Pancreas (tissue), 10 donors: Measurements from ENCODE around the gene SEPTIN8. TPM values are rescaled to one million over a fixed set of nuclear protein-coding genes. Genes with fewer than 3 reads are reported as not detected.

Experiments used
- ATAC-seq, 4 donors: fragments of 200-7000 bp; cut with Tn5 transposase; one replicate each; pipeline versions ENCODE4 v1.8.0 to v1.9.1; 2020; ENCODE audit warnings: mild to moderate bottlenecking in 4 of 4, moderate library complexity in 4 of 4
- DNase-seq, 6 donors: peaks; one replicate each; pipeline ENCODE4 v3.0.0-alpha.2; 2020
- FAIRE-seq: peaks from 2 replicates; lab custom pipeline; 2012; peaks lifted over from hg19 to GRCh38; lab: Jason Lieb, UNC
- H3K27ac ChIP-seq, 4 donors: fragments of 200-600 bp; sonication (generic); 1 replicate in 3 of 4; 2 replicates in 1 of 4; pipeline versions ENCODE4 v1.5.0 to v1.8.0; 2020
- H3K27me3 ChIP-seq, 4 donors: fragments of 200-600 bp; one replicate each; pipeline ENCODE4 v1.8.0; 2021
- H3K36me3 ChIP-seq, 3 donors: fragments of 200-600 bp; sonication (generic) in 1 of 3; one replicate each; pipeline versions ENCODE4 v1.5.0 to v1.8.0; 2020 to 2021
- H3K4me1 ChIP-seq, 3 donors: fragments of 200-600 bp; one replicate each; pipeline ENCODE4 v1.8.0; 2021
- H3K4me3 ChIP-seq, 4 donors: fragments of 200-600 bp; sonication (generic) in 2 of 4; one replicate each; pipeline versions ENCODE4 v1.5.0 to v1.8.0; 2020 to 2021
- H3K9me3 ChIP-seq, 4 donors: fragments of 200-600 bp; one replicate each; pipeline ENCODE4 v1.8.0; 2021
- WGBS, 2 donors: extraction: QIAGEN DNeasy Blood & Tissue Kit; methylation state at CpG; one replicate each; pipeline ENCODE4 v1.1.7; 2013; 5-methylcytosine and 5-hydroxymethylcytosine counted together
- intact Hi-C, 3 donors: fragments of 100-400 bp; cut with DNase I; formaldehyde crosslinking; loops; one replicate each; pipeline versions ENCODE4 v1.11.1 to v1.14.2; 2022
- polyA plus RNA-seq, 2 donors: library from polyadenylated mRNA; stranded (reverse); fragments of 200-250 nt; gene quantifications; one replicate each; pipeline ENCODE4 v1.2.3, GENCODE V29; 2013
- total RNA-seq, 6 donors: library from RNA; stranded (reverse); fragmentation: NEBNext Ultra II Directional in 4 of 6; extraction: Animal tissue kit (Norgen Biotek cat#: 25700) in 4 of 6; gene quantifications; one replicate each; pipeline versions ENCODE4 v1.2.1 to v1.2.4, GENCODE V29; 2021 to 2023
- TF ChIP-seq, protein P1 (sequence below), 4 donors: fragments of 200-600 bp; sonication (generic) in 3 of 4; IDR thresholded peaks; one replicate each; pipeline versions ENCODE4 v1.5.0 to v1.8.0; 2021; ENCODE audit warnings: antibody characterized with exemption in 4 of 4
- donor health status: healthy with polysubstance abuse.
- donor health status: DM: no; HTN: no; CAD: no; lungs with moderate emphysema.
- donor health status: DM: no; HTN: no; CAD: no.
- donor health status: control.
- donor health status: control.
- donor health status: Bipolar disorder and iron deficiency.
- donor health status: DM: yes; HTN: yes; CAD: no.
- donor health status: DM: no; HTN: no; CAD: no.
- donor health status: DM: no; HTN: no; CAD: no.
- donor health status: DM: yes; HTN: yes; CAD: no.

SEPTIN8 gene
- total and polyA plus RNA-seq, 8 donors, result 13.1 to 32.8 (median 18.3) TPM

DNA sequence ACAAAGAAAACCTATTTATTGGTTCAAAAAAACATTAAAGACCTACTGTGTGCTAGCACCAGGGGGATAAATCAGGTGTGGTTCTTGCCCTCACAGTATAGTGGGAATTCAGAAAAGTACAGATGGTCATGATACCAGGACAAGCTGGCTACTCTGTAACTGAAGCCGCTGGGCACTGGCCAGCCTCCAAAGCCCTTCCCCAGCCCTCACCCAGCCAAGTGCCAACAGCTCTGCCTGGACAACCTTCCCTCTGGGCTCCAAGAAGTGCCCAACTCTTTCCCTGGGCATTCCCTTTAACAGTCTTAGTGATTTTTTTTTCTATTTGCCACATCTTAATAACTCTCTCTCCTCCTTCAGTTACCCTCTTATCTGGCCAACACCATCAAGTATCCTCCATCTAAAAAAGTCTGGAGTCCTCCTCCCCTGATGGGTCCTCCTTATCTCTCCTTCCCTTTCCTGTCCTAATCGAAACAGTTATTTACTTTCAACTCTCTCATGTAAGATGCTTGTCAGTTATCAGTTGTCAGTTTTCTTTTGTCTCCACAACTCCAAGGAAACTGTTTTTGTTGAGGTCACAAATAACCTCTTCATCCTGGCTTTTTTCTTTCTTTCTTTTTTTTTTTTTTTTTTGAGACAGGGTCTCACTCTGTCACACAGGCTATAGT lies 13.3 kb upstream of the SEPTIN8 start:
- intact Hi-C loops, result no loop called here
- peak; percentile 58 to 98 (median 83) for ATAC-seq
- WGBS, 2 donors, result 12 to 27% methylated on average over 2 of the region's 2 CpGs

DNA sequence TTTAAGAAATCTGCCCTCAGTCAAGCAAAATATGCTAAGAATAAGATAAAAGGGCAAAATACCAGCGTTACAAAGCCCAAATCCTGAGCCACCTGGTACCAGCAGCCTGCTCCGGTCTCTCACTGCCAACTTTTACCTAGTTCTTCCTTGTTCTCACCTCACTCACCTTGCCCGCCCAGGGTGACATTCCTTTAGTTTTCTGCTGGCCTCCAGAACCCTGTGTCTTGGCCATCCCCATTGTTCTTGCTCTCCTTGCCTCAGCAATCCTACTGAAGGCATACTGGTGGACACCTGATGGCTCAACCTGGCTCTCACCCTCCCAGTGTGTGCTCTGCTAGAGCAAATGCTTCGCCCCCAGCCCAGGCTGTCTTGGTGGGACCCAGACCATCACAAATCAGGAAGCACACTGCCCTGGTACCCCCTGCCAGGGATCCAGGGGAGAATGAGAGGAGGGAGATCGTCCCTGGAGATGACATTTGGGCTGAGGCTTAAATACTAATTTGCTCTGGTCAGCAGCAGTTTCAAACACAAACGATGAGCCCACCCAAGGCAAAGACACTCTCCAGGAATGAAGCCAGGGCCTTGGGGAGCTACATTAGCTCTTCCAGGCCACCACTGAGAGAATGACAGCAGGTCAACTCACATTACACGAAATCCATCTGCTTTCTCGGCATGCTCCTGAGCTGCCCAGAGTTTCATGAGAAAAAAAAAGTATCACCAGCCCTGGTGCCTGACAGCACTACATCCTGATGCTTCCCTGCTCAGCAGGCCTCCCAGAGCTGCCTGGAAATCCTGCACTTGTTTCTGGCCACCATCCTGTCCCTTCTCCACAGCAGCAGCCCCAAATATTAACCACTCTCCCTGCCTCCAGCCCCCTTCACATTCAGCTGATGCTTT lies 12.2 kb upstream of the SEPTIN8 start:
- H3K27ac ChIP-seq, result no peak overlapping the region
- WGBS, 2 donors, result 82 to 85% methylated on average over 8 of the region's 8 CpGs
- intact Hi-C loops, result no loop called here
- no peak overlapping the region for H3K4me3 ChIP-seq
- H3K27me3 ChIP-seq, result no peaks in the 10 kb centered on the region
- H3K4me1 ChIP-seq, result no peaks in the 10 kb centered on the region
- ATAC-seq (no peak), DNase-seq (no peak), FAIRE-seq (no peak)
- TF ChIP-seq, protein P1, sequence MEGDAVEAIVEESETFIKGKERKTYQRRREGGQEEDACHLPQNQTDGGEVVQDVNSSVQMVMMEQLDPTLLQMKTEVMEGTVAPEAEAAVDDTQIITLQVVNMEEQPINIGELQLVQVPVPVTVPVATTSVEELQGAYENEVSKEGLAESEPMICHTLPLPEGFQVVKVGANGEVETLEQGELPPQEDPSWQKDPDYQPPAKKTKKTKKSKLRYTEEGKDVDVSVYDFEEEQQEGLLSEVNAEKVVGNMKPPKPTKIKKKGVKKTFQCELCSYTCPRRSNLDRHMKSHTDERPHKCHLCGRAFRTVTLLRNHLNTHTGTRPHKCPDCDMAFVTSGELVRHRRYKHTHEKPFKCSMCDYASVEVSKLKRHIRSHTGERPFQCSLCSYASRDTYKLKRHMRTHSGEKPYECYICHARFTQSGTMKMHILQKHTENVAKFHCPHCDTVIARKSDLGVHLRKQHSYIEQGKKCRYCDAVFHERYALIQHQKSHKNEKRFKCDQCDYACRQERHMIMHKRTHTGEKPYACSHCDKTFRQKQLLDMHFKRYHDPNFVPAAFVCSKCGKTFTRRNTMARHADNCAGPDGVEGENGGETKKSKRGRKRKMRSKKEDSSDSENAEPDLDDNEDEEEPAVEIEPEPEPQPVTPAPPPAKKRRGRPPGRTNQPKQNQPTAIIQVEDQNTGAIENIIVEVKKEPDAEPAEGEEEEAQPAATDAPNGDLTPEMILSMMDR (IDR thresholded peaks at IDR 0.05), result no peak
- H3K36me3 ChIP-seq, result no peaks in the 10 kb centered on the region
- H3K9me3 ChIP-seq, result no peaks in the 10 kb centered on the region

More for the DNA sequence above, 13.3 kb upstream of the SEPTIN8 start:
- TF ChIP-seq, protein P1 (IDR thresholded peaks at IDR 0.05), result no peak
- FAIRE-seq (no peak), DNase-seq (peak in 4 of 6 donors; percentile 32 to 70 (median 52))
- Histone ChIP-seq H3K36me3 (no peaks in the 10 kb centered on the region), H3K27me3 (no peaks in the 10 kb centered on the region), H3K4me3 (no peak overlapping the region), H3K27ac (no peak overlapping the region), H3K9me3 (no peaks in the 10 kb centered on the region), H3K4me1 (no peaks in the 10 kb centered on the region)

GRCh38 chr5:132788508-132788907 lies 11.5 kb upstream of the SEPTIN8 start:
- no peaks in the 10 kb centered on the region for H3K27me3 ChIP-seq
- intact Hi-C loops, result no loop called here
- WGBS, 2 donors, result 98 to 100% methylated on average over 1 of the region's 1 CpG
- no peaks in the 10 kb centered on the region for H3K36me3 ChIP-seq
- no peak overlapping the region for H3K4me3 ChIP-seq
- no peak for FAIRE-seq
- H3K4me1 ChIP-seq, result no peaks in the 10 kb centered on the region
- TF ChIP-seq, protein P1 (IDR thresholded peaks at IDR 0.05), result no peak
- H3K9me3 ChIP-seq, result no peaks in the 10 kb centered on the region
- H3K27ac ChIP-seq, result no peak overlapping the region
- no peak for DNase-seq
- ATAC-seq, result no peak

DNA sequence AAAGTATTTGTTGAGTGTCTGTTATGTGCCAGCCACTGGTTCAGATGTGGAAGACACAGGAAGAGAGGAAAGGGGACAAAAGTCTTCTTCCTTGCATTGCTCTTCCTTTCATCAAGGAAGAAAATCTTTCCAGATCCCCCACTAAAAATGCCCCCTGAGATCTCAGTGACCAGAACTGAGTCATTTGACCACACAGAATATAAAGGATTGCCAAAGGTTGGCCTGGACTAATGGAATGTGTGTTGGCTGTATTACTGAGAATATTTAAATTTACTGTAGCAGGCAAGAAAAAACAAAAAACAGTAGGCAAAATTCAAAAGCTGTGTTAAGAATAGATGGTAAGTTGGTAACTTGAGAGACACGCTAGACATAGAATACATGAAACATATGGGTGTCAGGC lies 10.0 kb upstream of the SEPTIN8 start:
- Histone ChIP-seq H3K36me3 (no peaks in the 10 kb centered on the region), H3K4me1 (no peaks in the 10 kb centered on the region), H3K9me3 (no peaks in the 10 kb centered on the region), H3K27me3 (no peaks in the 10 kb centered on the region), H3K4me3 (no peak overlapping the region), H3K27ac (no peak overlapping the region)
- 96 to 100% methylated on average over 1 of the region's 1 CpG for WGBS, 2 donors
- TF ChIP-seq, protein P1 (IDR thresholded peaks at IDR 0.05), result no peak
- DNase-seq (no peak), FAIRE-seq (no peak), ATAC-seq (no peak)
- intact Hi-C loops, result no loop called here
